Activated B cell treated with CpG ODN at 0.5 μM for 24 hours (primary cell): ENCODE measurements around the gene EPHA1. TPM values are rescaled to one million over a fixed set of nuclear protein-coding genes. Genes with fewer than 3 reads are reported as not detected.

ENCODE experiments used
- ATAC-seq: fragments of 200-7000 bp; cut with Tn5 transposase; one replicate; pipeline ENCODE4 v1.10.0; 2021; ENCODE audit warnings: low read depth, mild to moderate bottlenecking, moderate library complexity
- CTCF ChIA-PET: fragments of 350-600 bp; sonication (Branson Sonifier 250); formaldehyde crosslinking; loops from one replicate; lab custom pipeline; 2021; ENCODE audit warnings: antibody characterized with exemption; lab: Charles Lee
- POLR2A ChIA-PET: fragments of 350-600 bp; sonication (Branson Sonifier 250); formaldehyde crosslinking; loops from one replicate; lab custom pipeline; 2021; ENCODE audit warnings: antibody characterized with exemption; lab: Charles Lee
- DNase-seq: peaks from one replicate; pipeline ENCODE4 v3.0.0; 2022
- H3K27ac Mint-ChIP-seq: one replicate; pipeline ENCODE4 v1.8.0; 2020; ENCODE audit warnings: mixed read lengths
- H3K27me3 Mint-ChIP-seq: one replicate; pipeline ENCODE4 v1.8.0; 2021; ENCODE audit warnings: mixed read lengths
- H3K36me3 Mint-ChIP-seq: one replicate; pipeline ENCODE4 v1.8.0; 2021; ENCODE audit warnings: low read depth, mixed read lengths
- H3K4me1 Mint-ChIP-seq: one replicate; pipeline ENCODE4 v1.8.0; 2021; ENCODE audit warnings: mixed read lengths
- H3K4me3 Mint-ChIP-seq: one replicate; pipeline ENCODE4 v1.8.0; 2020; ENCODE audit warnings: mild to moderate bottlenecking, mixed read lengths
- H3K9me3 Mint-ChIP-seq: one replicate; pipeline ENCODE4 v1.8.0; 2020; ENCODE audit warnings: mixed read lengths
- CTCF ChIP-seq: fragments of 200-600 bp; IDR thresholded peaks from one replicate; pipeline ENCODE4 v1.8.0; 2022; ENCODE audit warnings: antibody characterized with exemption, mild to moderate bottlenecking
- intact Hi-C: fragments of 100-400 bp; cut with micrococcal nuclease; formaldehyde crosslinking; loops from one replicate; pipeline ENCODE4 v1.15.1; 2024
- total RNA-seq: library from RNA; stranded (reverse); gene quantifications from 2 replicates; pipeline ENCODE4 v1.2.3, GENCODE V29; 2022

EPHA1 gene
- total RNA-seq, 1 donor from 2014 or later, result not detected

GRCh38 chr7:143359771-143360353 lies 48.8 kb downstream of the EPHA1 start:
- no peak for TF ChIP-seq CTCF
- H3K27ac Mint-ChIP-seq, result no peak overlapping the region
- DNase-seq (no peak), ATAC-seq (no peak)
- intact Hi-C loops, result no loop called here
- peaks cover 11% of the 10 kb centered on the region for H3K4me1 Mint-ChIP-seq
- no peaks in the 10 kb centered on the region for H3K36me3 Mint-ChIP-seq
- peaks cover 42% of the 10 kb centered on the region for H3K27me3 Mint-ChIP-seq
- H3K4me3 Mint-ChIP-seq, result no peak overlapping the region
- no peaks in the 10 kb centered on the region for H3K9me3 Mint-ChIP-seq
- ChIA-PET POLR2A (no interaction called here), CTCF (interaction anchor here (0.8 kb wide), 1 partner anchor 119 kb away, joined by 3 read pairs; no protein-coding TSS in a partner anchor)

- CTCF ChIA-PET, result no interaction called here
- no peak for ATAC-seq
- DNase-seq, result no peak
- POLR2A ChIA-PET, result no interaction called here
- no peak overlapping the region for H3K4me3 Mint-ChIP-seq
- H3K9me3 Mint-ChIP-seq, result no peaks in the 10 kb centered on the region
- H3K27ac Mint-ChIP-seq, result no peak overlapping the region
- H3K27me3 Mint-ChIP-seq, result peaks cover 33% of the 10 kb centered on the region
- H3K36me3 Mint-ChIP-seq, result no peaks in the 10 kb centered on the region
- intact Hi-C loops, result no loop called here
- H3K4me1 Mint-ChIP-seq, result peaks cover 11% of the 10 kb centered on the region
- TF ChIP-seq CTCF, result no peak
Measured at GRCh38 chr7:143358626-143359025, 50.0 kb downstream of the EPHA1 start.

GRCh38 chr7:143356414-143357050 lies 52.1 kb downstream of the EPHA1 start:
- CTCF ChIA-PET, result no interaction called here
- ATAC-seq (no peak), DNase-seq (no peak)
- Mint-ChIP-seq H3K4me1 (peaks cover 3% of the 10 kb centered on the region), H3K9me3 (no peaks in the 10 kb centered on the region), H3K36me3 (no peaks in the 10 kb centered on the region), H3K4me3 (no peak overlapping the region), H3K27ac (no peak overlapping the region), H3K27me3 (peaks cover 29% of the 10 kb centered on the region)
- POLR2A ChIA-PET, result no interaction called here
- intact Hi-C loops, result no loop called here
- no peak for TF ChIP-seq CTCF

GRCh38 chr7:143355450-143356385 lies 52.9 kb downstream of the EPHA1 start:
- no peak overlapping the region for H3K27ac Mint-ChIP-seq
- no peak overlapping the region for H3K4me3 Mint-ChIP-seq
- no peak for TF ChIP-seq CTCF
- ATAC-seq, result no peak
- intact Hi-C loops, result no loop called here
- H3K27me3 Mint-ChIP-seq, result peaks cover 30% of the 10 kb centered on the region
- ChIA-PET CTCF (no interaction called here), POLR2A (interaction anchor here (0.6 kb wide), 1 partner anchor 68 kb away, joined by 6 read pairs; the partner anchor contains the start of gene CASP2)
- no peaks in the 10 kb centered on the region for H3K36me3 Mint-ChIP-seq
- DNase-seq, result no peak
- no peaks in the 10 kb centered on the region for H3K9me3 Mint-ChIP-seq
- peaks cover under 1% of the 10 kb centered on the region for H3K4me1 Mint-ChIP-seq

GRCh38 chr7:143354965-143355364 lies 53.7 kb downstream of the EPHA1 start:
- no peak overlapping the region for H3K27ac Mint-ChIP-seq
- H3K36me3 Mint-ChIP-seq, result no peaks in the 10 kb centered on the region
- no peak for TF ChIP-seq CTCF
- no peak for DNase-seq
- H3K27me3 Mint-ChIP-seq, result peaks cover 22% of the 10 kb centered on the region
- ATAC-seq, result no peak
- no peaks in the 10 kb centered on the region for H3K4me1 Mint-ChIP-seq
- H3K9me3 Mint-ChIP-seq, result no peaks in the 10 kb centered on the region
- H3K4me3 Mint-ChIP-seq, result no peak overlapping the region
- ChIA-PET CTCF (no interaction called here), POLR2A (no interaction called here)
- intact Hi-C loops, result no loop called here
